A549 (cell line): ENCODE results near the gene POLD2. TPM values are rescaled to one million over a fixed set of nuclear protein-coding genes. Genes with fewer than 3 reads are reported as not detected.

ENCODE experiments used
- ATAC-seq, 2 experiments: fragments of 200-7000 bp in 1 of 2; fragments of >200 bp in 1 of 2; cut with Nextera tagmentation in 1 of 2; cut with Tn5 transposase in 1 of 2; 3 replicates each; pipeline versions ENCODE4 v1.8.0 to v1.9.1; 2018 to 2020; ENCODE audit warnings: mild to moderate bottlenecking in 1 of 2, moderate library complexity in 1 of 2
- CTCF ChIA-PET: fragments of 300-600 bp; sonication (Branson Sonifier 250); formaldehyde crosslinking; extraction: SDS; loops from one replicate; lab custom pipeline; 2021; ENCODE audit warnings: antibody characterized with exemption, inconsistent platforms; lab: Yijun Ruan, JAX
- POLR2A ChIA-PET: fragments of 350-600 bp; formaldehyde crosslinking; extraction: SDS; loops from one replicate; lab custom pipeline; 2021; ENCODE audit warnings: antibody characterized with exemption, inconsistent platforms; lab: Yijun Ruan, JAX
- DNase-seq, 2 experiments: peaks; one replicate each; pipeline versions ENCODE4 v3.0.0 to v3.0.0-alpha.2; 2011 to 2016; ENCODE audit warnings: low read depth in 1 of 2, low spot score in 1 of 2
- FAIRE-seq: peaks from 2 replicates; lab custom pipeline; 2011; peaks lifted over from hg19 to GRCh38; lab: Jason Lieb, UNC
- H3K27ac ChIP-seq, 2 experiments: fragments of >200 bp; sonication (Bioruptor Twin); formaldehyde crosslinking; 3 replicates each; pipeline ENCODE4 v1.5.1; 2016 to 2017
- H3K4me1 ChIP-seq: fragments of >200 bp; sonication (Bioruptor Twin); formaldehyde crosslinking; 3 replicates; pipeline ENCODE4 v1.6.1; 2016
- H3K4me2 ChIP-seq: fragments of >200 bp; sonication (Bioruptor Twin); formaldehyde crosslinking; 3 replicates; pipeline ENCODE4 v1.6.1; 2016
- H3K4me3 ChIP-seq: fragments of >200 bp; sonication (Bioruptor Twin); formaldehyde crosslinking; 3 replicates; pipeline ENCODE4 v1.5.1; 2016
- H3K9me3 ChIP-seq: fragments of >200 bp; sonication (Bioruptor Twin); formaldehyde crosslinking; 3 replicates; pipeline ENCODE4 v1.6.1; 2016
- CEBPB ChIP-seq, 2 experiments: fragments of >200 bp in 1 of 2; sonication (Bioruptor Twin) in 1 of 2; formaldehyde crosslinking in 1 of 2; IDR thresholded peaks; 2 replicates each; pipeline ENCODE4 v1.6.1; 2012 to 2016
- CHD2 ChIP-seq: fragments of 150-350 bp; IDR thresholded peaks from 2 replicates; pipeline ENCODE4 v1.6.1; 2014; ENCODE audit warnings: low read length; ENCODE audit not compliant: partially characterized antibody
- EHF ChIP-seq: fragments of 250-450 bp; sonication (Bioruptor Pico); IDR thresholded peaks from 2 replicates; pipeline ENCODE4 v1.5.0; 2020; ENCODE audit warnings: mild to moderate bottlenecking
- ELK1 ChIP-seq: fragments of 150-350 bp; IDR thresholded peaks from 2 replicates; pipeline ENCODE4 v1.6.1; 2014; ENCODE audit warnings: low read depth, mild to moderate bottlenecking, low read length
- ESRRA ChIP-seq: fragments of 150-350 bp; IDR thresholded peaks from 2 replicates; pipeline ENCODE4 v1.6.1; 2014; ENCODE audit warnings: mild to moderate bottlenecking, low read length, borderline replicate concordance
- FOSL2 ChIP-seq, 2 experiments: fragments of 450-650 bp in 1 of 2; fragments of >200 bp in 1 of 2; sonication (Bioruptor Twin) in 1 of 2; formaldehyde crosslinking; IDR thresholded peaks; 2 replicates each; pipeline versions ENCODE4 v1.5.0 to v1.6.1; 2016 to 2020; ENCODE audit warnings: mild to moderate bottlenecking in 1 of 2, moderate library complexity in 1 of 2
- HDAC2 ChIP-seq: fragments of 200-600 bp; sonication (generic); IDR thresholded peaks from 2 replicates; pipeline ENCODE4 v1.6.1; 2016
- HEYL ChIP-seq: fragments of 250-450 bp; sonication (Bioruptor Pico); IDR thresholded peaks from 2 replicates; pipeline ENCODE4 v1.8.0; 2021; ENCODE audit warnings: mild to moderate bottlenecking, moderate library complexity
- HOXB5 ChIP-seq: fragments of 250-450 bp; sonication (Bioruptor Pico); IDR thresholded peaks from 2 replicates; pipeline ENCODE4 v1.5.0; 2020; ENCODE audit warnings: mild to moderate bottlenecking, moderate library complexity
- JUN ChIP-seq, 2 experiments: fragments of >200 bp; sonication (Bioruptor Twin); formaldehyde crosslinking; IDR thresholded peaks; 2 replicates in 1 of 2; 3 replicates in 1 of 2; pipeline ENCODE4 v1.6.1; 2016 to 2017
- JUNB ChIP-seq: fragments of >200 bp; sonication (Bioruptor Twin); formaldehyde crosslinking; IDR thresholded peaks from 2 replicates; pipeline ENCODE4 v1.6.1; 2016
- KDM1A ChIP-seq: fragments of 200-600 bp; sonication (generic); IDR thresholded peaks from 2 replicates; pipeline ENCODE4 v1.6.1; 2016; ENCODE audit warnings: low read depth, mild to moderate bottlenecking
- MAFK ChIP-seq: fragments of 450-650 bp; IDR thresholded peaks from 2 replicates; pipeline ENCODE4 v1.6.1; 2014; ENCODE audit not compliant: partially characterized antibody
- MYC ChIP-seq: IDR thresholded peaks from 2 replicates; pipeline ENCODE4 v1.6.1; 2012; ENCODE audit warnings: mild to moderate bottlenecking, inconsistent platforms, low read length, improper control_type of control experiment, borderline replicate concordance
- NR3C1 ChIP-seq: fragments of >200 bp; sonication (Bioruptor Twin); formaldehyde crosslinking; IDR thresholded peaks from 3 replicates; pipeline ENCODE4 v1.6.1; 2017
- RARB ChIP-seq: fragments of 250-450 bp; sonication (Bioruptor Pico); IDR thresholded peaks from 2 replicates; pipeline ENCODE4 v1.8.0; 2021; ENCODE audit warnings: mild to moderate bottlenecking, moderate library complexity
- RFX5 ChIP-seq: fragments of 450-650 bp; IDR thresholded peaks from 2 replicates; pipeline ENCODE4 v1.7.1; 2014; ENCODE audit warnings: antibody characterized with exemption, mild to moderate bottlenecking, moderate library complexity
- RNF2 ChIP-seq: fragments of 200-600 bp; sonication (generic); IDR thresholded peaks from 2 replicates; pipeline ENCODE4 v1.6.1; 2016; ENCODE audit warnings: low read depth, mild to moderate bottlenecking, antibody characterized with exemption, moderate library complexity, borderline replicate concordance
- SMC3 ChIP-seq: fragments of >200 bp; sonication (Bioruptor Twin); formaldehyde crosslinking; IDR thresholded peaks from 3 replicates; pipeline ENCODE4 v1.6.1; 2018; ENCODE audit warnings: inconsistent platforms
- SREBF2 ChIP-seq: fragments of 450-650 bp; IDR thresholded peaks from 2 replicates; pipeline ENCODE4 v1.6.1; 2014; ENCODE audit warnings: mild to moderate bottlenecking, moderate library complexity
- USF2 ChIP-seq: fragments of 450-650 bp; IDR thresholded peaks from 2 replicates; pipeline ENCODE4 v1.6.1; 2014; ENCODE audit warnings: antibody characterized with exemption
- ZFP36 ChIP-seq: fragments of 450-650 bp; IDR thresholded peaks from 2 replicates; pipeline ENCODE4 v1.6.1; 2014; ENCODE audit warnings: borderline replicate concordance; ENCODE audit not compliant: partially characterized antibody
- ZNF302 ChIP-seq: fragments of 250-450 bp; sonication (Bioruptor Pico); IDR thresholded peaks from 2 replicates; pipeline ENCODE4 v1.9.0; 2021; ENCODE audit warnings: inconsistent platforms, mild to moderate bottlenecking, moderate library complexity
- WGBS: methylation state at CpG from one replicate; pipeline ENCODE4 v1.1.6; 2017; ENCODE audit errors: missing lambda C conversion rate; 5-methylcytosine and 5-hydroxymethylcytosine counted together
- polyA plus RNA-seq, 4 experiments: library from polyadenylated mRNA; depleted of rRNA in 3 of 4; stranded (reverse); fragments of >200 nt; fragmentation: RNase III in 1 of 4; extraction: RNeasy Plus Mini Kit Qiagen cat#74134 plus additional on column Dnase treatment in 1 of 4; gene quantifications; 2 replicates in 3 of 4; 3 replicates in 1 of 4; pipeline ENCODE4 v1.2.3, GENCODE V29; 2011 to 2017
- TF ChIP-seq, protein P1 (sequence below): fragments of 200-600 bp; sonication (generic); IDR thresholded peaks from 2 replicates; pipeline ENCODE4 v1.6.1; 2016; ENCODE audit warnings: antibody characterized with exemption, mild to moderate bottlenecking, moderate library complexity
- TF ChIP-seq, protein P2 (sequence below): fragments of >200 bp; sonication (Bioruptor Twin); formaldehyde crosslinking; IDR thresholded peaks from 2 replicates; pipeline ENCODE4 v1.6.1; 2016
- TF ChIP-seq, protein P3 (sequence below): IDR thresholded peaks from 2 replicates; pipeline ENCODE4 v1.6.1; 2012

The POLD2 gene
- polyA plus RNA-seq, 2 of the 4 experiments (the other 2 are of a cell fraction) = 126 to 138 TPM

GRCh38 chr7:44114586-44115310 lies 8.6 kb downstream of the POLD2 start:
- CTCF ChIA-PET = interaction anchor here (1.1 to 2.3 kb wide), 2 partner anchors 42 to 82 kb away, joined by 3 to 7 read pairs; no protein-coding TSS in a partner anchor
- no peak overlapping the region for H3K27ac ChIP-seq
- no peak for DNase-seq
- TF ChIP-seq ESRRA = no peak
- no peak for TF ChIP-seq USF2
- TF ChIP-seq, protein P1, sequence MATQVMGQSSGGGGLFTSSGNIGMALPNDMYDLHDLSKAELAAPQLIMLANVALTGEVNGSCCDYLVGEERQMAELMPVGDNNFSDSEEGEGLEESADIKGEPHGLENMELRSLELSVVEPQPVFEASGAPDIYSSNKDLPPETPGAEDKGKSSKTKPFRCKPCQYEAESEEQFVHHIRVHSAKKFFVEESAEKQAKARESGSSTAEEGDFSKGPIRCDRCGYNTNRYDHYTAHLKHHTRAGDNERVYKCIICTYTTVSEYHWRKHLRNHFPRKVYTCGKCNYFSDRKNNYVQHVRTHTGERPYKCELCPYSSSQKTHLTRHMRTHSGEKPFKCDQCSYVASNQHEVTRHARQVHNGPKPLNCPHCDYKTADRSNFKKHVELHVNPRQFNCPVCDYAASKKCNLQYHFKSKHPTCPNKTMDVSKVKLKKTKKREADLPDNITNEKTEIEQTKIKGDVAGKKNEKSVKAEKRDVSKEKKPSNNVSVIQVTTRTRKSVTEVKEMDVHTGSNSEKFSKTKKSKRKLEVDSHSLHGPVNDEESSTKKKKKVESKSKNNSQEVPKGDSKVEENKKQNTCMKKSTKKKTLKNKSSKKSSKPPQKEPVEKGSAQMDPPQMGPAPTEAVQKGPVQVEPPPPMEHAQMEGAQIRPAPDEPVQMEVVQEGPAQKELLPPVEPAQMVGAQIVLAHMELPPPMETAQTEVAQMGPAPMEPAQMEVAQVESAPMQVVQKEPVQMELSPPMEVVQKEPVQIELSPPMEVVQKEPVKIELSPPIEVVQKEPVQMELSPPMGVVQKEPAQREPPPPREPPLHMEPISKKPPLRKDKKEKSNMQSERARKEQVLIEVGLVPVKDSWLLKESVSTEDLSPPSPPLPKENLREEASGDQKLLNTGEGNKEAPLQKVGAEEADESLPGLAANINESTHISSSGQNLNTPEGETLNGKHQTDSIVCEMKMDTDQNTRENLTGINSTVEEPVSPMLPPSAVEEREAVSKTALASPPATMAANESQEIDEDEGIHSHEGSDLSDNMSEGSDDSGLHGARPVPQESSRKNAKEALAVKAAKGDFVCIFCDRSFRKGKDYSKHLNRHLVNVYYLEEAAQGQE = no peak
- TF ChIP-seq SREBF2 = no peak
- no peak for TF ChIP-seq HEYL
- TF ChIP-seq ZFP36 = no peak
- TF ChIP-seq ELK1 = no peak
- TF ChIP-seq RARB (CRISPR knock-in tag) = no peak
- TF ChIP-seq ZNF302 (CRISPR knock-in tag) = no peak
- no peak for TF ChIP-seq CHD2
- TF ChIP-seq, all 56 proteins: peak for 0
- peaks cover 4% of the 10 kb centered on the region; the same call in 1 of the 3 replicates for H3K4me1 ChIP-seq
- H3K4me3 ChIP-seq = no peak overlapping the region
- no peak for FAIRE-seq
- 87% methylated on average over 9 of the region's 12 CpGs for WGBS
- H3K4me2 ChIP-seq = no peak overlapping the region
- POLR2A ChIA-PET = no interaction called here
- ATAC-seq = no peak
- no peaks in the 10 kb centered on the region for H3K9me3 ChIP-seq

DNA sequence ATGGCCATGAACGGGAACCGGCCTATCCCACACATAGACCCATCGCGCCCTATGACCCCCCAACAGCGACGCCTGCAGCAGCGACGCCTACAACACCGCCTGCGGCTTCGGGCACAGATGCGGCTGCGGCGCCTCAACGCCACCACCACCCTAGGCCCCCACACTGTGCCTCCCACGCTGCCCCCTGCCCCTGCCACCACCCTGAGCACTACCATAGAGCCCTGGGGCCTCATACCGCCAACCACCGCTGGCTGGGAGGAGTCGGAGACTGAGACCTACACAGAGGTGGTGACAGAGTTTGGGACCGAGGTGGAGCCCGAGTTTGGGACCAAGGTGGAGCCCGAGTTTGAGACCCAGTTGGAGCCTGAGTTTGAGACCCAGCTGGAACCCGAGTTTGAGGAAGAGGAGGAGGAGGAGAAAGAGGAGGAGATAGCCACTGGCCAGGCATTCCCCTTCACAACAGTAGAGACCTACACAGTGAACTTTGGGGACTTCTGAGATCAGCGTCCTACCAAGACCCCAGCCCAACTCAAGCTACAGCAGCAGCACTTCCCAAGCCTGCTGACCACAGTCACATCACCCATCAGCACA lies 9.5 kb downstream of the POLD2 start:
- WGBS = 92% methylated on average over 20 of the region's 24 CpGs
- POLR2A ChIA-PET = no interaction called here
- DNase-seq (no peak), FAIRE-seq (no peak), ATAC-seq (no peak)
- CTCF ChIA-PET = interaction anchor here (0.8 to 2.3 kb wide), 2 partner anchors 17 to 83 kb away, joined by 3 to 7 read pairs; no protein-coding TSS in a partner anchor
- Histone ChIP-seq H3K4me2 (no peak overlapping the region), H3K4me1 (peaks cover 4% of the 10 kb centered on the region; the same call in 1 of the 3 replicates), H3K27ac (no peak overlapping the region), H3K9me3 (no peaks in the 10 kb centered on the region), H3K4me3 (no peak overlapping the region)
- TF ChIP-seq FOSL2 (IDR thresholded peaks at IDR 0.05) = no peak
- TF ChIP-seq FOSL2 (CRISPR knock-in tag; IDR thresholded peaks at IDR 0.05) = no peak
- TF ChIP-seq EHF (CRISPR knock-in tag) = no peak
- no peak for TF ChIP-seq JUN (IDR thresholded peaks at IDR 0.05)
- TF ChIP-seq MAFK = no peak
- TF ChIP-seq CEBPB (IDR thresholded peaks at IDR 0.05) = no peak
- no peak for TF ChIP-seq MYC
- TF ChIP-seq HDAC2 = no peak
- TF ChIP-seq NR3C1 = no peak
- TF ChIP-seq, protein P2, sequence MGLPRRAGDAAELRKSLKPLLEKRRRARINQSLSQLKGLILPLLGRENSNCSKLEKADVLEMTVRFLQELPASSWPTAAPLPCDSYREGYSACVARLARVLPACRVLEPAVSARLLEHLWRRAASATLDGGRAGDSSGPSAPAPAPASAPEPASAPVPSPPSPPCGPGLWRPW = no peak
- TF ChIP-seq RNF2 = no peak
- TF ChIP-seq RFX5 = no peak
- TF ChIP-seq, protein P1 = no peak
- no peak for TF ChIP-seq SMC3
- no peak for TF ChIP-seq HOXB5 (CRISPR knock-in tag)
- TF ChIP-seq JUNB = no peak
- TF ChIP-seq, protein P3, sequence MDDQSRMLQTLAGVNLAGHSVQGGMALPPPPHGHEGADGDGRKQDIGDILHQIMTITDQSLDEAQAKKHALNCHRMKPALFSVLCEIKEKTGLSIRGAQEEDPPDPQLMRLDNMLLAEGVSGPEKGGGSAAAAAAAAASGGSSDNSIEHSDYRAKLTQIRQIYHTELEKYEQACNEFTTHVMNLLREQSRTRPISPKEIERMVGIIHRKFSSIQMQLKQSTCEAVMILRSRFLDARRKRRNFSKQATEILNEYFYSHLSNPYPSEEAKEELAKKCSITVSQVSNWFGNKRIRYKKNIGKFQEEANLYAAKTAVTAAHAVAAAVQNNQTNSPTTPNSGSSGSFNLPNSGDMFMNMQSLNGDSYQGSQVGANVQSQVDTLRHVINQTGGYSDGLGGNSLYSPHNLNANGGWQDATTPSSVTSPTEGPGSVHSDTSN = no peak
- no peak for TF ChIP-seq KDM1A
